WTC11 (cell line): ENCODE measurements around the gene SLC16A10. TPM values are rescaled to one million over a fixed set of nuclear protein-coding genes. Genes with fewer than 3 reads are reported as not detected.

Experiments used
- ATAC-seq: fragments of 200-7000 bp; cut with Tn5 transposase; 2 replicates; pipeline ENCODE4 v1.10.0; 2021; ENCODE audit warnings: mild to moderate bottlenecking, moderate library complexity
- CTCF ChIA-PET: fragments of 300-600 bp; sonication (Branson Sonifier 250); formaldehyde crosslinking; loops from one replicate; lab custom pipeline; 2021; ENCODE audit warnings: antibody characterized with exemption; lab: Charles Lee
- POLR2A ChIA-PET: fragments of 350-600 bp; sonication (Branson Sonifier 250); formaldehyde crosslinking; loops from one replicate; lab custom pipeline; 2021; ENCODE audit warnings: antibody characterized with exemption; lab: Charles Lee
- DNase-seq: peaks from one replicate; pipeline ENCODE4 v3.0.0; 2021; ENCODE audit warnings: low spot score
- H3K27ac Mint-ChIP-seq: 2 replicates; pipeline ENCODE4 v1.8.0; 2021; ENCODE audit warnings: mixed read lengths
- H3K27me3 Mint-ChIP-seq: 2 replicates; pipeline ENCODE4 v1.8.0; 2021; ENCODE audit warnings: low read depth, mild to moderate bottlenecking, moderate library complexity, mixed read lengths
- H3K36me3 Mint-ChIP-seq: 2 replicates; pipeline ENCODE4 v1.8.0; 2021; ENCODE audit warnings: mixed read lengths
- H3K4me1 Mint-ChIP-seq: 2 replicates; pipeline ENCODE4 v1.8.0; 2022; ENCODE audit warnings: mixed read lengths
- H3K4me3 Mint-ChIP-seq: 2 replicates; pipeline ENCODE4 v1.8.0; 2021; ENCODE audit warnings: mild to moderate bottlenecking, moderate library complexity, mixed read lengths
- H3K9me3 Mint-ChIP-seq: 2 replicates; pipeline ENCODE4 v1.8.0; 2021; ENCODE audit warnings: mixed read lengths
- FOXP1 ChIP-seq: sonication (generic); formaldehyde crosslinking; IDR thresholded peaks from 2 replicates; pipeline ENCODE4 v1.8.0; 2022; ENCODE audit warnings: missing genetic modification reagents, mild to moderate bottlenecking, moderate library complexity, borderline replicate concordance
- GABPB1 ChIP-seq: sonication (generic); formaldehyde crosslinking; IDR thresholded peaks from 2 replicates; pipeline ENCODE4 v1.8.1; 2023; ENCODE audit warnings: mild to moderate bottlenecking, missing genetic modification reagents
- GRHL2 ChIP-seq: fragments of 250-450 bp; sonication (Bioruptor Pico); IDR thresholded peaks from 2 replicates; pipeline ENCODE4 v1.8.0; 2022; ENCODE audit warnings: mild to moderate bottlenecking, moderate library complexity; ENCODE audit not compliant: insufficient replicate concordance, severe bottlenecking
- IRF2 ChIP-seq: sonication (generic); formaldehyde crosslinking; IDR thresholded peaks from 2 replicates; pipeline ENCODE4 v1.8.0; 2022; ENCODE audit warnings: low read depth, missing genetic modification reagents, borderline replicate concordance
- JUN ChIP-seq: sonication (generic); formaldehyde crosslinking; IDR thresholded peaks from 2 replicates; pipeline ENCODE4 v1.8.0; 2023; ENCODE audit warnings: mild to moderate bottlenecking, missing genetic modification reagents
- RELA ChIP-seq: sonication (generic); formaldehyde crosslinking; IDR thresholded peaks from 2 replicates; pipeline ENCODE4 v1.8.1; 2022; ENCODE audit warnings: missing genetic modification reagents, mild to moderate bottlenecking, borderline replicate concordance
- SMAD3 ChIP-seq: sonication (generic); formaldehyde crosslinking; IDR thresholded peaks from 2 replicates; pipeline ENCODE4 v1.8.0; 2022; ENCODE audit warnings: missing genetic modification reagents, mild to moderate bottlenecking, borderline replicate concordance
- SMAD4 ChIP-seq: sonication (generic); formaldehyde crosslinking; IDR thresholded peaks from 2 replicates; pipeline ENCODE4 v1.8.0; 2022; ENCODE audit warnings: mild to moderate bottlenecking, missing genetic modification reagents
- ZNF121 ChIP-seq: sonication (generic); formaldehyde crosslinking; IDR thresholded peaks from 2 replicates; pipeline ENCODE4 v1.8.0; 2023; ENCODE audit warnings: missing genetic modification reagents
- total RNA-seq: library from RNA; stranded (reverse); gene quantifications from 3 replicates; pipeline ENCODE4 v1.2.3, GENCODE V29; 2021
- TF ChIP-seq, protein P1 (sequence below): sonication (generic); formaldehyde crosslinking; IDR thresholded peaks from 2 replicates; pipeline ENCODE4 v1.8.1; 2023; ENCODE audit warnings: mild to moderate bottlenecking, missing genetic modification reagents, moderate library complexity
- TF ChIP-seq, protein P2 (sequence below): sonication (generic); formaldehyde crosslinking; IDR thresholded peaks from 2 replicates; pipeline ENCODE4 v1.8.1; 2023; ENCODE audit warnings: mild to moderate bottlenecking, missing genetic modification reagents
- TF ChIP-seq, protein P3 (sequence below): sonication (generic); formaldehyde crosslinking; IDR thresholded peaks from 2 replicates; pipeline ENCODE4 v1.8.0; 2023; ENCODE audit warnings: missing genetic modification reagents, mild to moderate bottlenecking, borderline replicate concordance
- TF ChIP-seq, protein P4 (sequence below): sonication (generic); formaldehyde crosslinking; conservative IDR thresholded peaks from 2 replicates; pipeline ENCODE4 v1.8.1; 2023; ENCODE audit warnings: mild to moderate bottlenecking, low read depth, missing genetic modification reagents, moderate library complexity
- TF ChIP-seq, protein P5 (sequence below): sonication (generic); formaldehyde crosslinking; IDR thresholded peaks from 2 replicates; pipeline ENCODE4 v1.8.0; 2022; ENCODE audit warnings: mild to moderate bottlenecking, missing genetic modification reagents

Gene SLC16A10
- total RNA-seq, 1 experiment from 2014 or later = 18.4 TPM

DNA sequence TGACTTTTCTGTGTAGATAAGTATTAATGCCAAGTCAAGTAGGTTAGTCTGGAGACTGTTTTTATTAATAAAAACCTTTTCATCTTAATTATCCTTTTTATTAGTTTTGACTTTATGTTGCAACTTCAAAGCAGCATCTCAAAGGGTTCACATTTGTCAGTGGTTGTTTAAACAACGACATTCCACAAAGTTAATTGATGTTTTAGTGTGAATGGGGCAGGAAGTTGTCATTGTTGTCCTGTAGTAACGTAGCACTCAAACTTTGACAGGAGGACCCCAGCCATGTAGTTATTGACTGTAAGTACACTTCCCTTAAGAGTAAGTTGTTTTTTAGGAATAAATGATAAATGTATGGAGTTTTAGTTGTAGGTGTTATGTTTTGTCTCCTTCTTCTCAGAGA lies 11.3 kb downstream of the SLC16A10 start (continued):
- TF ChIP-seq IRF2 (CRISPR knock-in tag) (no peak), GRHL2 (CRISPR knock-in tag) (no peak)
- TF ChIP-seq, all 79 proteins: peak for 0

DNA sequence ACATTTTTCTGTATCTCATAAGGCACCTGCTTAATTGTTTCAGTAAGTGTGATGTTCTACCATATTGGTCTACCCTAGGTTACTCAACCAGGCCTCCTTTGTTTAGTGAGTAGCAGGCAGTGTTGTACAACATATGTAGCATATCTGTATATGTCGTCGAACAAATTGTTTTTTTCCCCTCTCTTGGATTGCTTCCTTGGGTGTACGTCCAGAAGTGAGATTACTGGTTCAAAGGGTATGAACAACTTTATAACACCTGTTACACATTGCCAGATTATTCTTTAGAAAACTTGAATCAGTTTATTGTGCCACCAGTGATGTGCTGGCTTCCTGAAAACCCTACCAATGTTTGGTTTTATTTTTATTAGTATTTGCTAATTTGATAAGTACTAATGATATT lies 14.7 kb downstream of the SLC16A10 start:
- peaks cover 9% of the 10 kb centered on the region for H3K9me3 Mint-ChIP-seq
- H3K36me3 Mint-ChIP-seq = peaks cover 12% of the 10 kb centered on the region
- H3K27me3 Mint-ChIP-seq = no peaks in the 10 kb centered on the region
- CTCF ChIA-PET = no interaction called here
- TF ChIP-seq, protein P1, sequence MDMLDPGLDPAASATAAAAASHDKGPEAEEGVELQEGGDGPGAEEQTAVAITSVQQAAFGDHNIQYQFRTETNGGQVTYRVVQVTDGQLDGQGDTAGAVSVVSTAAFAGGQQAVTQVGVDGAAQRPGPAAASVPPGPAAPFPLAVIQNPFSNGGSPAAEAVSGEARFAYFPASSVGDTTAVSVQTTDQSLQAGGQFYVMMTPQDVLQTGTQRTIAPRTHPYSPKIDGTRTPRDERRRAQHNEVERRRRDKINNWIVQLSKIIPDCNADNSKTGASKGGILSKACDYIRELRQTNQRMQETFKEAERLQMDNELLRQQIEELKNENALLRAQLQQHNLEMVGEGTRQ (CRISPR knock-in tag) = no peak
- TF ChIP-seq JUN (CRISPR knock-in tag) = no peak
- no peak for TF ChIP-seq ZNF121 (CRISPR knock-in tag)
- TF ChIP-seq, protein P2, sequence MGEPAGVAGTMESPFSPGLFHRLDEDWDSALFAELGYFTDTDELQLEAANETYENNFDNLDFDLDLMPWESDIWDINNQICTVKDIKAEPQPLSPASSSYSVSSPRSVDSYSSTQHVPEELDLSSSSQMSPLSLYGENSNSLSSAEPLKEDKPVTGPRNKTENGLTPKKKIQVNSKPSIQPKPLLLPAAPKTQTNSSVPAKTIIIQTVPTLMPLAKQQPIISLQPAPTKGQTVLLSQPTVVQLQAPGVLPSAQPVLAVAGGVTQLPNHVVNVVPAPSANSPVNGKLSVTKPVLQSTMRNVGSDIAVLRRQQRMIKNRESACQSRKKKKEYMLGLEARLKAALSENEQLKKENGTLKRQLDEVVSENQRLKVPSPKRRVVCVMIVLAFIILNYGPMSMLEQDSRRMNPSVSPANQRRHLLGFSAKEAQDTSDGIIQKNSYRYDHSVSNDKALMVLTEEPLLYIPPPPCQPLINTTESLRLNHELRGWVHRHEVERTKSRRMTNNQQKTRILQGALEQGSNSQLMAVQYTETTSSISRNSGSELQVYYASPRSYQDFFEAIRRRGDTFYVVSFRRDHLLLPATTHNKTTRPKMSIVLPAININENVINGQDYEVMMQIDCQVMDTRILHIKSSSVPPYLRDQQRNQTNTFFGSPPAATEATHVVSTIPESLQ = no peak
- TF ChIP-seq, all 79 proteins: peak for 0
- H3K4me1 Mint-ChIP-seq = peaks cover 5% of the 10 kb centered on the region; the same call in 1 of the 2 replicates
- no peak overlapping the region for H3K27ac Mint-ChIP-seq
- no peak for DNase-seq
- no peak for ATAC-seq
- POLR2A ChIA-PET = no interaction called here
- no peak overlapping the region for H3K4me3 Mint-ChIP-seq

DNA sequence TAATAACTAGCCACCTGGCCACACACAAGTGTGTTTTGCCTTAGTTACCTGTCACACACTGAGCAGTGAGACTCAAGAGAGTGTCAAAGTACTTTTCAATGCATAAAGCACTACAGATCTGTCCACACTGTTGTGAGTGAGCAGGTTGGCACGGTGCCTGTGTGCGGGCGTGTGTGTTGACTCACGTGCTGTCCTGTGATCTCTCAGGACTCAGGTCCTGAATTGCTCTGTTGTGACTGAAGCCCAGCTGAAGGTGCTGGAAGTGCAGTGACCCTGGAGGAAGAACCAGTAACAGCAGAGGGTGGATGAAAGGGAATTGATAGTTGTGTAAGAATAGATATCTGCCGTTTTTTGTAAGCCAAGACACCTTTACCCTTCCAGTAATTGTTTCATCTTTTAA lies 18.3 kb downstream of the SLC16A10 start:
- Mint-ChIP-seq H3K4me1 (no peaks in the 10 kb centered on the region), H3K36me3 (peaks cover 19% of the 10 kb centered on the region), H3K9me3 (peaks cover 20% of the 10 kb centered on the region), H3K27ac (no peak overlapping the region), H3K4me3 (no peak overlapping the region), H3K27me3 (no peaks in the 10 kb centered on the region)
- ATAC-seq (peak; percentile 65; the same call in 1 of the 2 replicates), DNase-seq (no peak)
- ChIA-PET CTCF (interaction anchor here (0.6 kb wide), 1 partner anchor 938 kb away, joined by 3 read pairs; no protein-coding TSS in a partner anchor), POLR2A (no interaction called here)
- TF ChIP-seq RELA (no peak), GABPB1 (CRISPR knock-in tag) (peak; percentile 83)

DNA sequence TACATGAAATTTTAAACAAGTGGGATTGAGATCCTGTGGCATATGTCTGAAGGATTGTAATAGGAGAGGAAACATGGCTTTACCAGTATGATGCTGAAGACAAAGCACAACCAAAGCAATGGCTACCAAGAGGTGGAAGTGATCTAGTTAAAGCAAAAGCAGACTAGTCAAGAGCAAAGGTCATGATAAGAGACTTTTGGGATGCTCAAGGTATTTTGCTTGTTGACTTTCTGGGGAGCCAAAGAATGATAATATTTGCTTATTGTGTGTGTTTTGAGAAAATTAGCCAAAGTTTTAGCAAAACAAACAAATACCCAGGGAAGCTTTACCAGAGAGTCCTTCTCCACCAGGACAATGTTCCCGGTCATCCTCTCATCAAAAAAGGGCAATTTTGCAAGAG lies 20.3 kb downstream of the SLC16A10 start:
- H3K27ac Mint-ChIP-seq = no peak overlapping the region
- H3K36me3 Mint-ChIP-seq = peaks cover 19% of the 10 kb centered on the region
- ChIA-PET POLR2A (no interaction called here), CTCF (no interaction called here)
- no peaks in the 10 kb centered on the region for H3K4me1 Mint-ChIP-seq
- no peaks in the 10 kb centered on the region for H3K27me3 Mint-ChIP-seq
- DNase-seq (no peak), ATAC-seq (no peak)
- H3K9me3 Mint-ChIP-seq = peaks cover 20% of the 10 kb centered on the region
- no peak overlapping the region for H3K4me3 Mint-ChIP-seq
- TF ChIP-seq JUN (CRISPR knock-in tag) (no peak), IRF2 (CRISPR knock-in tag) (no peak), SMAD4 (CRISPR knock-in tag) (no peak), FOXP1 (CRISPR knock-in tag) (no peak), SMAD3 (CRISPR knock-in tag) (no peak)
- TF ChIP-seq, protein P2 = no peak
- TF ChIP-seq, protein P3, sequence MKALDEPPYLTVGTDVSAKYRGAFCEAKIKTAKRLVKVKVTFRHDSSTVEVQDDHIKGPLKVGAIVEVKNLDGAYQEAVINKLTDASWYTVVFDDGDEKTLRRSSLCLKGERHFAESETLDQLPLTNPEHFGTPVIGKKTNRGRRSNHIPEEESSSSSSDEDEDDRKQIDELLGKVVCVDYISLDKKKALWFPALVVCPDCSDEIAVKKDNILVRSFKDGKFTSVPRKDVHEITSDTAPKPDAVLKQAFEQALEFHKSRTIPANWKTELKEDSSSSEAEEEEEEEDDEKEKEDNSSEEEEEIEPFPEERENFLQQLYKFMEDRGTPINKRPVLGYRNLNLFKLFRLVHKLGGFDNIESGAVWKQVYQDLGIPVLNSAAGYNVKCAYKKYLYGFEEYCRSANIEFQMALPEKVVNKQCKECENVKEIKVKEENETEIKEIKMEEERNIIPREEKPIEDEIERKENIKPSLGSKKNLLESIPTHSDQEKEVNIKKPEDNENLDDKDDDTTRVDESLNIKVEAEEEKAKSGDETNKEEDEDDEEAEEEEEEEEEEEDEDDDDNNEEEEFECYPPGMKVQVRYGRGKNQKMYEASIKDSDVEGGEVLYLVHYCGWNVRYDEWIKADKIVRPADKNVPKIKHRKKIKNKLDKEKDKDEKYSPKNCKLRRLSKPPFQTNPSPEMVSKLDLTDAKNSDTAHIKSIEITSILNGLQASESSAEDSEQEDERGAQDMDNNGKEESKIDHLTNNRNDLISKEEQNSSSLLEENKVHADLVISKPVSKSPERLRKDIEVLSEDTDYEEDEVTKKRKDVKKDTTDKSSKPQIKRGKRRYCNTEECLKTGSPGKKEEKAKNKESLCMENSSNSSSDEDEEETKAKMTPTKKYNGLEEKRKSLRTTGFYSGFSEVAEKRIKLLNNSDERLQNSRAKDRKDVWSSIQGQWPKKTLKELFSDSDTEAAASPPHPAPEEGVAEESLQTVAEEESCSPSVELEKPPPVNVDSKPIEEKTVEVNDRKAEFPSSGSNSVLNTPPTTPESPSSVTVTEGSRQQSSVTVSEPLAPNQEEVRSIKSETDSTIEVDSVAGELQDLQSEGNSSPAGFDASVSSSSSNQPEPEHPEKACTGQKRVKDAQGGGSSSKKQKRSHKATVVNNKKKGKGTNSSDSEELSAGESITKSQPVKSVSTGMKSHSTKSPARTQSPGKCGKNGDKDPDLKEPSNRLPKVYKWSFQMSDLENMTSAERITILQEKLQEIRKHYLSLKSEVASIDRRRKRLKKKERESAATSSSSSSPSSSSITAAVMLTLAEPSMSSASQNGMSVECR = no peak
- TF ChIP-seq, protein P4, sequence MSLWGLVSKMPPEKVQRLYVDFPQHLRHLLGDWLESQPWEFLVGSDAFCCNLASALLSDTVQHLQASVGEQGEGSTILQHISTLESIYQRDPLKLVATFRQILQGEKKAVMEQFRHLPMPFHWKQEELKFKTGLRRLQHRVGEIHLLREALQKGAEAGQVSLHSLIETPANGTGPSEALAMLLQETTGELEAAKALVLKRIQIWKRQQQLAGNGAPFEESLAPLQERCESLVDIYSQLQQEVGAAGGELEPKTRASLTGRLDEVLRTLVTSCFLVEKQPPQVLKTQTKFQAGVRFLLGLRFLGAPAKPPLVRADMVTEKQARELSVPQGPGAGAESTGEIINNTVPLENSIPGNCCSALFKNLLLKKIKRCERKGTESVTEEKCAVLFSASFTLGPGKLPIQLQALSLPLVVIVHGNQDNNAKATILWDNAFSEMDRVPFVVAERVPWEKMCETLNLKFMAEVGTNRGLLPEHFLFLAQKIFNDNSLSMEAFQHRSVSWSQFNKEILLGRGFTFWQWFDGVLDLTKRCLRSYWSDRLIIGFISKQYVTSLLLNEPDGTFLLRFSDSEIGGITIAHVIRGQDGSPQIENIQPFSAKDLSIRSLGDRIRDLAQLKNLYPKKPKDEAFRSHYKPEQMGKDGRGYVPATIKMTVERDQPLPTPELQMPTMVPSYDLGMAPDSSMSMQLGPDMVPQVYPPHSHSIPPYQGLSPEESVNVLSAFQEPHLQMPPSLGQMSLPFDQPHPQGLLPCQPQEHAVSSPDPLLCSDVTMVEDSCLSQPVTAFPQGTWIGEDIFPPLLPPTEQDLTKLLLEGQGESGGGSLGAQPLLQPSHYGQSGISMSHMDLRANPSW (CRISPR knock-in tag) = no peak
- TF ChIP-seq, protein P5, sequence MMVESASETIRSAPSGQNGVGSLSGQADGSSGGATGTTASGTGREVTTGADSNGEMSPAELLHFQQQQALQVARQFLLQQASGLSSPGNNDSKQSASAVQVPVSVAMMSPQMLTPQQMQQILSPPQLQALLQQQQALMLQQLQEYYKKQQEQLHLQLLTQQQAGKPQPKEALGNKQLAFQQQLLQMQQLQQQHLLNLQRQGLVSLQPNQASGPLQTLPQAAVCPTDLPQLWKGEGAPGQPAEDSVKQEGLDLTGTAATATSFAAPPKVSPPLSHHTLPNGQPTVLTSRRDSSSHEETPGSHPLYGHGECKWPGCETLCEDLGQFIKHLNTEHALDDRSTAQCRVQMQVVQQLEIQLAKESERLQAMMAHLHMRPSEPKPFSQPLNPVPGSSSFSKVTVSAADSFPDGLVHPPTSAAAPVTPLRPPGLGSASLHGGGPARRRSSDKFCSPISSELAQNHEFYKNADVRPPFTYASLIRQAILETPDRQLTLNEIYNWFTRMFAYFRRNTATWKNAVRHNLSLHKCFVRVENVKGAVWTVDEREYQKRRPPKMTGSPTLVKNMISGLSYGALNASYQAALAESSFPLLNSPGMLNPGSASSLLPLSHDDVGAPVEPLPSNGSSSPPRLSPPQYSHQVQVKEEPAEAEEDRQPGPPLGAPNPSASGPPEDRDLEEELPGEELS = no peak
